ENCODE results near the gene TRIM71.
"Not testable (repeated sequence)": the region's sequence is repeated elsewhere in the genome, so short reads cannot be mapped to it uniquely, and the experiment has no call there.

Gene TRIM71

GRCh38 chr3:32817558-32818228 is at the start of gene TRIM71:
TRIM71 (plus strand) TSS chr3:32817997; CDS start chr3:32818081, 84 bp downstream.
- Histone ChIP-seq H3K36me3 (ENCODE audit: control insufficient read depth, insufficient read depth, low read length) (no peaks in the 10 kb centered on the region), H3K4me3 (ENCODE audit: low read length) (peak within 1 kb of the TSS; percentile 44), H3K27ac (ENCODE audit: low read depth, low read length) (no peak within 1 kb of the TSS), H3K27me3 (ENCODE audit: control insufficient read depth, insufficient read depth, low read length) (peaks cover 40% of the 10 kb centered on the region), H3K9ac (ENCODE audit: low read length) (no peak within 1 kb of the TSS), H3K4me1 (ENCODE audit: control insufficient read depth, insufficient read depth, low read length) (no peaks in the 10 kb centered on the region)

DNA sequence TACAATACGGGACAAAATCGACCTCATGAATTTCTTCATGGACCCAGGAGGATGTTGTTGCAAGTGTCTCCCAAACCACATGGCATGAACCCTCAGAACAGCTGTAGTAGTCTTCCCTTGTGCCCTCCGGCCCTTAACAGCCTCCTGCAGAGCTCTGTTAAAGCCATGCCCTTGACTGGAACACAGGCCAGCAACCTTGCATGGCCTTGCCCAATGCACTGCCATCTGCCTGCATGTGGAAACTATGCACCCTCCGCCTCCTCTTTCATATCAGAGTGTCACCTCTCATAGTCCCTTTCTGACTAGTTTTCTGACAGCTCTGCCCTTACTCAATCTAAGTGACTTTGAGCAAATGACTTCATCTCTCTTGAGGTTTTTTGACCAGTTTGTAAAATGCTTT is 39.4 kb upstream of the TRIM71 start:
- Histone ChIP-seq H3K36me3 (ENCODE audit: control insufficient read depth, insufficient read depth, low read length) (peaks cover 5% of the 10 kb centered on the region), H3K4me3 (ENCODE audit: low read length) (no peak overlapping the region), H3K27ac (ENCODE audit: low read depth, low read length) (no peak overlapping the region), H3K9ac (ENCODE audit: low read length) (no peak overlapping the region), H3K27me3 (ENCODE audit: control insufficient read depth, insufficient read depth, low read length) (no peaks in the 10 kb centered on the region), H3K4me1 (ENCODE audit: control insufficient read depth, insufficient read depth, low read length) (no peaks in the 10 kb centered on the region)

GRCh38 chr3:32780071-32780734 is 37.6 kb upstream of the TRIM71 start:
- no peaks in the 10 kb centered on the region for H3K4me1 ChIP-seq (ENCODE audit: control insufficient read depth, insufficient read depth, low read length)
- peak overlapping the region; percentile 71 for H3K4me3 ChIP-seq (ENCODE audit: low read length)
- H3K27ac ChIP-seq (ENCODE audit: low read depth, low read length), result no peak overlapping the region
- H3K27me3 ChIP-seq (ENCODE audit: control insufficient read depth, insufficient read depth, low read length), result no peaks in the 10 kb centered on the region
- H3K36me3 ChIP-seq (ENCODE audit: control insufficient read depth, insufficient read depth, low read length), result no peaks in the 10 kb centered on the region
- no peak overlapping the region for H3K9ac ChIP-seq (ENCODE audit: low read length)

- H3K27ac ChIP-seq (ENCODE audit: low read depth, low read length), result no peak overlapping the region
- H3K4me3 ChIP-seq (ENCODE audit: low read length), result peak overlapping the region; percentile 71
- H3K4me1 ChIP-seq (ENCODE audit: control insufficient read depth, insufficient read depth, low read length), result no peaks in the 10 kb centered on the region
- no peaks in the 10 kb centered on the region for H3K36me3 ChIP-seq (ENCODE audit: control insufficient read depth, insufficient read depth, low read length)
- H3K27me3 ChIP-seq (ENCODE audit: control insufficient read depth, insufficient read depth, low read length), result no peaks in the 10 kb centered on the region
- H3K9ac ChIP-seq (ENCODE audit: low read length), result no peak overlapping the region
Observed at GRCh38 chr3:32780735-32781210, 37.0 kb upstream of the TRIM71 start.

GRCh38 chr3:32781211-32781968 is 36.4 kb upstream of the TRIM71 start:
- no peak overlapping the region for H3K9ac ChIP-seq (ENCODE audit: low read length)
- no peaks in the 10 kb centered on the region for H3K4me1 ChIP-seq (ENCODE audit: control insufficient read depth, insufficient read depth, low read length)
- no peaks in the 10 kb centered on the region for H3K27me3 ChIP-seq (ENCODE audit: control insufficient read depth, insufficient read depth, low read length)
- H3K36me3 ChIP-seq (ENCODE audit: control insufficient read depth, insufficient read depth, low read length), result no peaks in the 10 kb centered on the region
- no peak overlapping the region for H3K27ac ChIP-seq (ENCODE audit: low read depth, low read length)
- peak overlapping the region; percentile 71 for H3K4me3 ChIP-seq (ENCODE audit: low read length)

GRCh38 chr3:32781969-32782270 is 35.9 kb upstream of the TRIM71 start:
- not testable (repeated sequence) for H3K4me3 ChIP-seq (ENCODE audit: low read length); H3K27me3 ChIP-seq (ENCODE audit: control insufficient read depth, insufficient read depth, low read length); H3K9ac ChIP-seq (ENCODE audit: low read length); H3K4me1 ChIP-seq (ENCODE audit: control insufficient read depth, insufficient read depth, low read length); H3K36me3 ChIP-seq (ENCODE audit: control insufficient read depth, insufficient read depth, low read length); H3K27ac ChIP-seq (ENCODE audit: low read depth, low read length)

DNA sequence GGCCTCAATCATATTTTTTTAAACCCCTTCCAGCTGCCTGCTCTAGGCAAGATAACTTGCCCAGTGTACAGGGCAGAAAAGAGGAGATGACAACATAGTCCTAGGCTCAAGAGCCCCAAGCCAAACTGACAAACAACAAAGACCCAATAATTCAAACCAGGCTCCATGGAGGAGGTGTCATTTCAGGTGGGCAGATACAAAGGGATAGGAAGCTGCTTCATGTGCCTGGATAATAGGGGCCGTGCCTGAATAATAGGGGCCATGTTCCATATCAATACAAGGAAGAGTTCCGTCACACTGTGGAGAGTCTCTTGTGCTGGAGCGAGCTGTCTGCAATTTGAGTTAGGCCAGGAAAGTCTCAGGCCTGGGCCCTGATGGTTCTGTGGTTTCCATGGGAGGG is 35.4 kb upstream of the TRIM71 start:
- H3K4me1 ChIP-seq (ENCODE audit: control insufficient read depth, insufficient read depth, low read length), result no peaks in the 10 kb centered on the region
- H3K36me3 ChIP-seq (ENCODE audit: control insufficient read depth, insufficient read depth, low read length), result no peaks in the 10 kb centered on the region
- no peaks in the 10 kb centered on the region for H3K27me3 ChIP-seq (ENCODE audit: control insufficient read depth, insufficient read depth, low read length)
- H3K27ac ChIP-seq (ENCODE audit: low read depth, low read length), result no peak overlapping the region
- no peak overlapping the region for H3K4me3 ChIP-seq (ENCODE audit: low read length)
- no peak overlapping the region for H3K9ac ChIP-seq (ENCODE audit: low read length)

GRCh38 chr3:32791833-32792232 is 26.0 kb upstream of the TRIM71 start:
- Histone ChIP-seq H3K27me3 (ENCODE audit: control insufficient read depth, insufficient read depth, low read length) (no peaks in the 10 kb centered on the region), H3K27ac (ENCODE audit: low read depth, low read length) (no peak overlapping the region), H3K9ac (ENCODE audit: low read length) (no peak overlapping the region), H3K4me3 (ENCODE audit: low read length) (no peak overlapping the region), H3K4me1 (ENCODE audit: control insufficient read depth, insufficient read depth, low read length) (no peaks in the 10 kb centered on the region), H3K36me3 (ENCODE audit: control insufficient read depth, insufficient read depth, low read length) (no peaks in the 10 kb centered on the region)

- no peak overlapping the region for H3K9ac ChIP-seq (ENCODE audit: low read length)
- H3K27ac ChIP-seq (ENCODE audit: low read depth, low read length), result no peak overlapping the region
- H3K4me3 ChIP-seq (ENCODE audit: low read length), result no peak overlapping the region
- no peaks in the 10 kb centered on the region for H3K27me3 ChIP-seq (ENCODE audit: control insufficient read depth, insufficient read depth, low read length)
- no peaks in the 10 kb centered on the region for H3K4me1 ChIP-seq (ENCODE audit: control insufficient read depth, insufficient read depth, low read length)
- no peaks in the 10 kb centered on the region for H3K36me3 ChIP-seq (ENCODE audit: control insufficient read depth, insufficient read depth, low read length)
Observed at GRCh38 chr3:32794487-32795308, 23.1 kb upstream of the TRIM71 start.

DNA sequence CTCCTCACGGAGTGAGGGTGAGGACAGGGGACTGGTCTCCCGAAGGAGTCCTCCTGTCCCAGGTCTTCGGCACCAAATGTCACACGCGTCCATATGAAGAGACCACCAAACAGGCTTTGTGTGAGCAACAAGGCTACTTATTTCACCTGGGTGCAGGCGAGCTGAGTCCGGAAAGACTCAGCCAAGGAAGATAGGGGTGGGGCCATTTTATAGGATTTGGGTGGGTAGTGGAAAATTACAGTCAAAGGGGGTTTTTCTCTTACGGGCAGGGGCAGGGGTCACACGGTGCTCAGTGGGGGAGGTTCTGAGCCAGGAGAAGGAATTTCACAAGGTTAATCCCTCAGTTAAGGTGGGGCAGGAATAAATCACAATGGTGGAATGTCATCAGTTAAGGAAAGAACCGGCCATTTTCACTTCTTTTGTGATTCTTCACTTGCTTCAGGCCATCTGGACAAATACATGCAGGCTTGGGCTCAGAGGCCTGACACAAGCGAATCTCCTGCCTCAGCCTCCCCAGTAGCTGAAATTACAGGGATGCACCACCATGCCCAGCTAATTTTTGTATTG is 21.3 kb upstream of the TRIM71 start:
- H3K4me1 ChIP-seq (ENCODE audit: control insufficient read depth, insufficient read depth, low read length); H3K27me3 ChIP-seq (ENCODE audit: control insufficient read depth, insufficient read depth, low read length); H3K27ac ChIP-seq (ENCODE audit: low read depth, low read length); H3K36me3 ChIP-seq (ENCODE audit: control insufficient read depth, insufficient read depth, low read length); H3K4me3 ChIP-seq (ENCODE audit: low read length); H3K9ac ChIP-seq (ENCODE audit: low read length): not testable (repeated sequence)

DNA sequence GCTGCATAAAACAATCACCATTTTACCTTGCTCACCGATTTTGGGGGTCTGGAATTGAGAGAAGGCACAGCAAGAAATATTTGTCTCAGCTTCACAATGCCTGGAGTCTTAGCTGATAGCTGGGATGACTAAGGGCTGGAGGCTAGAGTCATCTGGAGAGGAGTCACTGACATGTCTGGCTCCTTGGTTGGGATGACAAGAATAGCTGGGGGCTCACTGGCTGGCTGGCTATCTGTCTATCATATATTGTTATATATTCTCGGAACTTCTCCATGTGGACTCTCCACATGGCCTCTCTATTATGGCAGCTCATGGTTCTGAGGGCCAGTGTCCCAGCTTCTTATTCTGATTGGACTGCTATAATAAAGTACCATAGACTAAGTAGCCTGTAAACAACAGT is 20.0 kb upstream of the TRIM71 start:
- Histone ChIP-seq H3K4me3 (ENCODE audit: low read length) (no peak overlapping the region), H3K4me1 (ENCODE audit: control insufficient read depth, insufficient read depth, low read length) (no peaks in the 10 kb centered on the region), H3K27ac (ENCODE audit: low read depth, low read length) (no peak overlapping the region), H3K9ac (ENCODE audit: low read length) (no peak overlapping the region), H3K27me3 (ENCODE audit: control insufficient read depth, insufficient read depth, low read length) (no peaks in the 10 kb centered on the region), H3K36me3 (ENCODE audit: control insufficient read depth, insufficient read depth, low read length) (no peaks in the 10 kb centered on the region)

DNA sequence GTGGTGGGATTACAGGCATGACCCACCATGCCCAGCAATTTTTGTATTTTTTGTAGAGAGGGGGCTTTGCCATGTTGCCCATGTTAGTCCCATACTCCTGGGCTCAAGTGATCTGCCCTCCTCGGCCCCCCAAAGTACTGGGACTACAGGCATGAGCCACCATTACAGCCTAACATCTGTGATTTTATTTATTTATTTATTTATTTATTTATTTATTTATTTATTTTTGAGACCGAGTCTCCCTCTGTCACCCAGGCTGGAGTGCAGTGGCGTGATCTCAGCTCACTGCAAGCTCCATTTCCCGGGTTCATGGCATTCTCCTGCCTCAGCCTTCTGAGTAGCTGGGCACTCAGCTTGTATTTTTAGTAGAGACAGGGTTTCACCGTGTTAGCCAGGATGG is 16.4 kb upstream of the TRIM71 start:
- H3K27me3 ChIP-seq (ENCODE audit: control insufficient read depth, insufficient read depth, low read length); H3K36me3 ChIP-seq (ENCODE audit: control insufficient read depth, insufficient read depth, low read length); H3K4me1 ChIP-seq (ENCODE audit: control insufficient read depth, insufficient read depth, low read length); H3K9ac ChIP-seq (ENCODE audit: low read length); H3K27ac ChIP-seq (ENCODE audit: low read depth, low read length); H3K4me3 ChIP-seq (ENCODE audit: low read length): not testable (repeated sequence)
